SHP77 (cell line): ENCODE results near the gene AKAP13.
"Not testable (repeated sequence)": the region's sequence is repeated elsewhere in the genome, so short reads cannot be mapped to it uniquely, and the experiment has no call there.

Source experiments
- DNase-seq, 2 experiments: peaks; one replicate each; lab custom pipeline; 2025; lab: John Stamatoyannopoulos, UW

The AKAP13 gene

GRCh38 chr15:85412956-85413854 is 32.8 kb downstream of the AKAP13 start:
- peak; percentile 78 to 81 for DNase-seq

GRCh38 chr15:85414037-85414436 is 33.6 kb downstream of the AKAP13 start:
- DNase-seq, result no peak

- DNase-seq, result no peak
Measured at GRCh38 chr15:85414495-85414894, 34.1 kb downstream of the AKAP13 start.

- no peak for DNase-seq
Measured at GRCh38 chr15:85414991-85415390, 34.6 kb downstream of the AKAP13 start.

GRCh38 chr15:85415783-85416182 is 35.4 kb downstream of the AKAP13 start:
- no peak for DNase-seq

GRCh38 chr15:85417276-85417675 is 36.9 kb downstream of the AKAP13 start:
- DNase-seq, result no peak

- DNase-seq, result no peak
Measured at GRCh38 chr15:85419161-85419560, 38.8 kb downstream of the AKAP13 start.

GRCh38 chr15:85421116-85421925 is 40.9 kb downstream of the AKAP13 start:
- DNase-seq, result no peak

GRCh38 chr15:85422607-85423006 is 42.2 kb downstream of the AKAP13 start:
- no peak for DNase-seq

- no peak for DNase-seq
Measured at GRCh38 chr15:85423256-85423655, 42.9 kb downstream of the AKAP13 start.

- no peak for DNase-seq
Measured at GRCh38 chr15:85424154-85424553, 43.8 kb downstream of the AKAP13 start.

- DNase-seq, result no peak
Measured at GRCh38 chr15:85426481-85426880, 46.1 kb downstream of the AKAP13 start.

GRCh38 chr15:85427286-85428028 is 47.1 kb downstream of the AKAP13 start:
- DNase-seq, result no peak

- no peak for DNase-seq
Measured at GRCh38 chr15:85429522-85429921, 49.1 kb downstream of the AKAP13 start.

GRCh38 chr15:85430406-85431204 is 50.2 kb downstream of the AKAP13 start:
- no peak for DNase-seq

GRCh38 chr15:85439996-85440395 is 59.6 kb downstream of the AKAP13 start:
- DNase-seq, result no peak

GRCh38 chr15:85440451-85440850 is 60.0 kb downstream of the AKAP13 start:
- no peak for DNase-seq

- not testable (repeated sequence) for DNase-seq
Measured at GRCh38 chr15:85441854-85442253, 61.5 kb downstream of the AKAP13 start.

- no peak for DNase-seq
Measured at GRCh38 chr15:85443046-85443445, 62.6 kb downstream of the AKAP13 start.

GRCh38 chr15:85443593-85444087 is 63.2 kb downstream of the AKAP13 start:
- DNase-seq, result peak; percentile 46 to 49

- no peak for DNase-seq
Measured at GRCh38 chr15:85444122-85444745, 63.8 kb downstream of the AKAP13 start.
